Thoracic aorta (tissue), 2 donors: Measurements from ENCODE around the gene CDRT15. TPM values are rescaled to one million over a fixed set of nuclear protein-coding genes. Genes with fewer than 3 reads are reported as not detected.

Experiments
- ATAC-seq: fragments of 150-250 bp; one replicate; pipeline ENCODE4 v1.8.0; 2017; ENCODE audit warnings: low read depth; ENCODE audit not compliant: insufficient number of reproducible peaks, low FRiP score
- DNase-seq: peaks from one replicate; pipeline ENCODE4 v3.0.0-alpha.2; 2020; ENCODE audit warnings: low spot score
- H3K27ac ChIP-seq, 2 donors: fragments of 200-600 bp; sonication (generic); 1 replicate in 1 of 2; 2 replicates in 1 of 2; pipeline ENCODE4 v1.5.1; 2016; ENCODE audit warnings: mild to moderate bottlenecking in 2 of 2, moderate library complexity in 2 of 2
- H3K27me3 ChIP-seq: fragments of 200-600 bp; sonication (generic); replicated peaks from 2 replicates; pipeline ENCODE4 v1.6.0; 2016; ENCODE audit warnings: mild to moderate bottlenecking; ENCODE audit not compliant: insufficient read depth
- H3K36me3 ChIP-seq: fragments of 200-600 bp; sonication (generic); one replicate; pipeline ENCODE4 v1.5.1; 2016
- H3K4me1 ChIP-seq, 2 donors: fragments of 200-600 bp; sonication (generic); 1 replicate in 1 of 2; 2 replicates in 1 of 2; pipeline versions ENCODE4 v1.5.1 to v1.6.0; 2016; ENCODE audit warnings: low read depth in 2 of 2, mild to moderate bottlenecking in 1 of 2; ENCODE audit not compliant: control insufficient read depth in 1 of 2
- H3K4me3 ChIP-seq: fragments of 200-600 bp; sonication (generic); 2 replicates; pipeline ENCODE4 v1.5.1; 2016; ENCODE audit warnings: mild to moderate bottlenecking
- H3K9me3 ChIP-seq: fragments of 200-600 bp; sonication (generic); 2 replicates; pipeline ENCODE4 v1.5.1; 2016
- total RNA-seq, 2 donors: library from RNA; depleted of rRNA; stranded (reverse); fragments of >200 nt; gene quantifications; one replicate each; pipeline versions ENCODE4 v1.1.0 to v1.2.3, GENCODE V29; 2016
- TF ChIP-seq, protein P1 (sequence below): fragments of 200-600 bp; sonication (generic); IDR thresholded peaks from one replicate; pipeline ENCODE4 v1.5.1; 2019; ENCODE audit warnings: antibody characterized with exemption

The CDRT15 gene
- total RNA-seq, 2 donors from 2014 or later = not detected

DNA sequence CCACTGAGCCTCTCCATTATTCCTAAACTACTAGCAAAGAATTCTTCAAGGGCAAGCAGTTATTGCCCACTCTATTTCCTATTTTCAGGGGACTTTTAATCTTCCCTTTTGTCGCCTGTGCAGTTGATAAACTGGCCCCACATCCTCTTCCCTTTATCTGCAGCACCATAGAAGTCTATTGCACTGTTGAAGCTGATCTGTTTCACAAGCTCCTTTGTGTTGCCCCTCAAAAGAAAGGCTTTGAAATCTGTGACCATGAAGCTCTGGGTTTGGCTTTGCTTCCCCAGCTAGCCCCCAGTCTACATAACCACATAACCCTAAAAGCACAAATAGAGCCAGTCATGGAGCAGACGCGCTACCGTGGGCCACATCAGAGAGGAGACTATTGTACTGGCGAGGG lies 37.1 kb downstream of the CDRT15 start:
- H3K4me3 ChIP-seq = no peak overlapping the region
- H3K27ac ChIP-seq = no peak overlapping the region
- TF ChIP-seq, protein P1, sequence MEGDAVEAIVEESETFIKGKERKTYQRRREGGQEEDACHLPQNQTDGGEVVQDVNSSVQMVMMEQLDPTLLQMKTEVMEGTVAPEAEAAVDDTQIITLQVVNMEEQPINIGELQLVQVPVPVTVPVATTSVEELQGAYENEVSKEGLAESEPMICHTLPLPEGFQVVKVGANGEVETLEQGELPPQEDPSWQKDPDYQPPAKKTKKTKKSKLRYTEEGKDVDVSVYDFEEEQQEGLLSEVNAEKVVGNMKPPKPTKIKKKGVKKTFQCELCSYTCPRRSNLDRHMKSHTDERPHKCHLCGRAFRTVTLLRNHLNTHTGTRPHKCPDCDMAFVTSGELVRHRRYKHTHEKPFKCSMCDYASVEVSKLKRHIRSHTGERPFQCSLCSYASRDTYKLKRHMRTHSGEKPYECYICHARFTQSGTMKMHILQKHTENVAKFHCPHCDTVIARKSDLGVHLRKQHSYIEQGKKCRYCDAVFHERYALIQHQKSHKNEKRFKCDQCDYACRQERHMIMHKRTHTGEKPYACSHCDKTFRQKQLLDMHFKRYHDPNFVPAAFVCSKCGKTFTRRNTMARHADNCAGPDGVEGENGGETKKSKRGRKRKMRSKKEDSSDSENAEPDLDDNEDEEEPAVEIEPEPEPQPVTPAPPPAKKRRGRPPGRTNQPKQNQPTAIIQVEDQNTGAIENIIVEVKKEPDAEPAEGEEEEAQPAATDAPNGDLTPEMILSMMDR = no peak
- H3K9me3 ChIP-seq = no peaks in the 10 kb centered on the region
- ATAC-seq (no peak), DNase-seq (no peak)
- H3K4me1 ChIP-seq = no peaks in the 10 kb centered on the region
- no peaks in the 10 kb centered on the region for H3K27me3 ChIP-seq
- no peaks in the 10 kb centered on the region for H3K36me3 ChIP-seq

DNA sequence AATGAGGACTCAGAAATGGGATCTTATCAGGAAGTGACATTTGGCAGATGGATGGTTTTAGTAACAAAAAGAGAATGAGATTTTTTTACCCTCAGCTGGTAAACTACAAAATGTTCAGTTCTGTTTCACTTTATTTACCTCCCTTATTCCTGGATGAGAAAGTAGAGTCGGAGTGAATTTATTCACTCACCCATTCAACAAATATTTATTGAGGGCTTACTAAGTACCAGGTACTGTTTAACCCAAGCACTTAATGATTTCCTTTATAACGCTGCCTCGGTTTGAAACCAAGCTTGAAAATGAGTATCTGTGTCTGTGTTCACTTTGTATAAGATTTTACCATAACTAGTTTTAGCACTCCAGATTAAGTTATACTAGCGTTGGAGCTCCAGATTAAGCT lies 38.1 kb downstream of the CDRT15 start:
- no peak for ATAC-seq
- Histone ChIP-seq H3K27ac (no peak overlapping the region), H3K9me3 (no peaks in the 10 kb centered on the region), H3K4me3 (no peak overlapping the region), H3K36me3 (no peaks in the 10 kb centered on the region), H3K4me1 (no peaks in the 10 kb centered on the region), H3K27me3 (no peaks in the 10 kb centered on the region)
- TF ChIP-seq, protein P1 = no peak
- no peak for DNase-seq

DNA sequence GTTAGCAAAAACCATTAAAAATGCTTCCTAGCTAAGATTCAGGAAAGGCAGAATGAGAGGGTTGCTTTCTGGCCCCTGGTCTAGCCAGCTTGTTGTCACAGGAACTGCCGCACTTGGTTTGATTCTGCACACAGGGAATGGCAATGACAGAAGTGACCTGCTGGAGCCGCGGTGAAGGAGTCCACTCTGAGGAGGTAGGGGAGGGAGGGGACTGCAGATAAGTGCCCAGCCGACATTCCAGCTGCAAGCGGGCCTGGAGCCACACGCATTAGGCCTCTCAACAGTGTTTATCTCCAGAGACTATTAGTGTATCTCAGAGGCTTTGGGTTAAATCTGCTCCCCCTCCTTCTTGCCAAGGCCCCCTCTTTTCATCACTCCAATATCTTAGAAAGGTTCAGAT lies 38.6 kb downstream of the CDRT15 start:
- H3K27me3 ChIP-seq = no peaks in the 10 kb centered on the region
- no peaks in the 10 kb centered on the region for H3K36me3 ChIP-seq
- no peak for ATAC-seq
- DNase-seq = no peak
- H3K4me3 ChIP-seq = no peak overlapping the region
- TF ChIP-seq, protein P1 = no peak
- H3K4me1 ChIP-seq = no peaks in the 10 kb centered on the region
- no peak overlapping the region for H3K27ac ChIP-seq
- H3K9me3 ChIP-seq = no peaks in the 10 kb centered on the region

DNA sequence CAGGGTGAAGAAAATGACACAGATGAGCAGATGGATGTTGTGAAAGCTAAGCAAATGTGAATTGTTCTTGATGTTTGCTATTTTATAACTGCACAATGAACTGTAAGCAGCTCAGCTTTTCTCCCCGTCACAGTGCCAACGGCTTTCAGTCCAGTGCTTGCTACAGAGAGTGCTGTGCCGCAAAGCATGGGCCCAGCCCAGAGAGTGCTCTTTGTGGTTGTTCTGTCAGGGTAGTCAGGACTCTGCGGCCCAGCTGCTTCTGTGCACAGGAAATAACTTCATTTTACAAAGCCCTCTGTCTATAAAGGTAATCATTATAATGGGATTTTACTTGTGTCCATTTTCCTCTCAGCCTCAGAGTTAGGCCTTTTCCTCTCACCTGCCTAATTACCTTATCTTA lies 39.1 kb downstream of the CDRT15 start:
- TF ChIP-seq, protein P1 = no peak
- Histone ChIP-seq H3K27me3 (no peaks in the 10 kb centered on the region), H3K36me3 (no peaks in the 10 kb centered on the region), H3K27ac (no peak overlapping the region), H3K9me3 (no peaks in the 10 kb centered on the region), H3K4me1 (no peaks in the 10 kb centered on the region), H3K4me3 (no peak overlapping the region)
- ATAC-seq (no peak), DNase-seq (no peak)

DNA sequence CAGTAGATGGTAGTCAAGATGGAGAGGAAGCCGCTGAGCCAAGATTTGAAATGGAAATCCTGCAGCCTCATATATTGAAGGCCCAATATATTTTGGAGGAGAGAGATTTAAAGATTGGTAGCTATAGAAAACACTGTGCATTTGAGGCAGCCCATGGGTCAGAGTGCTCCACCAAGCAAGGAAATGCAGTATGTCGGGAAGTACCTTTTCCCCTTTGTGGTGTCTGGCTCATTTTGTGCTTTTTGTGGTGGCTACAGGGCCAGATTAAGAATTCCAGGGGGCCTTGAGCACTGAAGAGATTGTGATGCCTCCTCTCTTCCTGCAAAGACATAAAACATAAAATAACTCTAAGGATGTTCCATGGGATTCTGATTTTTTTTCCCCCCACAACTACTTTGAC lies 39.6 kb downstream of the CDRT15 start:
- Histone ChIP-seq H3K27me3 (no peaks in the 10 kb centered on the region), H3K4me3 (no peak overlapping the region), H3K36me3 (no peaks in the 10 kb centered on the region), H3K27ac (no peak overlapping the region), H3K4me1 (no peaks in the 10 kb centered on the region), H3K9me3 (no peaks in the 10 kb centered on the region)
- TF ChIP-seq, protein P1 = no peak
- DNase-seq = no peak
- no peak for ATAC-seq
